GM21381 (cell line): Measurements from ENCODE around the gene ALCAM.

ENCODE experiments used
- ATAC-seq: cut with Tn5 transposase; IDR thresholded peaks from one replicate; pipeline ENCODE4 v1.9.1; 2021; ENCODE audit warnings: mild to moderate bottlenecking, moderate library complexity; ENCODE audit not compliant: unreplicated experiment

ALCAM gene

DNA sequence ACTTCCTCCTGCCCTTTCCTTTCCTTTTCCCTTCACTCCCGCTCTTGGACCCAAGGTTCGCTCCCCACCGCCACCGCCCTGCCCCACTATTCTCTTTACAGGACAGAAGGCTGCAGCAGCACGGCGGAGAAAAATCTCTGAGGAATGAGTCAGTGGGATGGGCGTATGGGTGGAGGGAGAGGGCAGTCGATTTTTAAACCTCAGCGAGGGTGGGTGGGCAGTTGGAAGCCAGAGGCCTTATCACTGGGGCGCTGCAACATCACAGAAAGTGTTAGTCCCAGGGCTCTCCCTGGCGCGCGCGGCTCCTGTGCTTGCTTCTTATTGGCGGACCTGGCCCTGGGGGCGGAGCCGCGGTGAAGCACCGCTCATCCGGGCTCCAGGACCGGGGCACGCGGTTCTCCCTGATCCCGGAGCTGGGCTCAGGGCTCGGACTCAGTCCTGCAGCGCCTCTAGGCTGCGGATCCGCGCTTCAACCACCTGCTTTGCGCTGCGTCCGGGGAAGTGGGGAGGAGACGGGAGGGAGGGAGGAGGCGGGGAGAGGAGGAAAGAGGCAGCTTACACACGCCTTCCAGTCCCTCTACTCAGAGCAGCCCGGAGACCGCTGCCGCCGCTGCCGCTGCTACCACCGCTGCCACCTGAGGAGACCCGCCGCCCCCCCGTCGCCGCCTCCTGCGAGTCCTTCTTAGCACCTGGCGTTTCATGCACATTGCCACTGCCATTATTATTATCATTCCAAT lies at the start of gene ALCAM:
TSS of gene ALCAM (plus strand) at position 584 of the 737 bp plus-strand sequence.
- ATAC-seq: peak; percentile 56

DNA sequence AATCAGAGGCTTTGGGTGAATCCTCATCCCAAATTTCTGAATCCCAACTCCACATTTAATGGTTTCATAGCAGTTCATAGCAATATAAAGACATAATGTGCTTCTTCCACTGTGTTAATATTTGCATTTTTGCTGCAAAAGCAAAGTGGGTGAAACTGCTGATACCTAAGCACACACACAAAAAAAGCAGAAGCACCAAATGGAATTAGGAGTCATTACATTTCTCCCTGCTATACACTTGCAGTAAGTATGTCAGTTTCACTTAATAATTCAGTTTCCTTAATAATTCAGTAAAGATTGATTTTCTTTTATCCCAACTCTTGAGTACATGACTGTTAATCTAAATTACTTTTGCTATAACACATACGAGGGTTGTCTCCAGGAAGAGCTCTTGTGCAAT lies 48.9 kb upstream of the ALCAM start:
- ATAC-seq: no peak

DNA sequence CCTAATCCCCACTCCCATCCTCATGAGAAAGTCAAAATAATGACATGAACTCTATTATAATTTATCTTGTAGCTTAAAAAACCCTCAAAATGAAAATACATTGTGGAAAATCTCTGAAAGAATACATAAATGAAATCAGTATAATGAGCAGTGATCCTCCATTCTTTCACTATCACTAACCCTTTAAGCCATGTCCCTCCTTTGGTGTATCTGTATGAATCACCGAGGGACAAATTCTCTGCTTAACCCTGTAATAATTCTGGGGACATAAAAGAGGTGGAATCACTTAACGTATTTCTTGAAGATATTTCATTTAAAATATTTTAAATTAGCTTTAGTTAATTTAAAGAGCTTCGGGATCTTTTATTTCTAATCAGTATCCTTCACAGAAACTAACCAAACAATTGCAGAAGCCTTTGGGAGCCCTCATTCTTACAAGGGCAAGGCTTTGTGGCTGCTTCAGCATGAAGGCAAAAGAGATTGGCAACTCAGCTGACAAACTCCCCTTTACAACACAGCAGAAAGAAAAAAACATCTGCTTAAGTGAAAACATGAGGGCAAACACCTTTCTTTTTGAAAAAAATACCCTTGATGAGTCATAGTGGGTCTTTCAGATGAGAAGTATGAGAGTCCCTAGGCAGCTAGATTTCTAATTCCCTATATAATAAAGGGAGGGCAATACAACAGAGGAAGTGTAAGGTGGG lies 44.0 kb upstream of the ALCAM start:
- peak; percentile 96 for ATAC-seq

DNA sequence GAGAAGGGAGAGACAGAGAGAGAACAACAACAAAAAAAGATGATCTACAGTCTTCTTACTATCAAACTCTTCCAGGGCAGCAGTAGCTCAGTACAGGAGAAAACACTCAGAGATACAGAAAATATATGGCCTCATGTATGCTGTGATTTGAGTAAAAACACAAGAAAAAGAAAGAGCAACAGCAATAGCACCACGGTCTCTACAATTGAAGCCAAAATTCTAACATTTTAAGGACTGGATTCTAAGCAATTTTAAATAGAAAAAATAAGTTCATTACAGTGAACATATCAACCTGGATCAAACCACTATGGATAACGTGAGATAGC lies 43.5 kb upstream of the ALCAM start:
- no peak for ATAC-seq

DNA sequence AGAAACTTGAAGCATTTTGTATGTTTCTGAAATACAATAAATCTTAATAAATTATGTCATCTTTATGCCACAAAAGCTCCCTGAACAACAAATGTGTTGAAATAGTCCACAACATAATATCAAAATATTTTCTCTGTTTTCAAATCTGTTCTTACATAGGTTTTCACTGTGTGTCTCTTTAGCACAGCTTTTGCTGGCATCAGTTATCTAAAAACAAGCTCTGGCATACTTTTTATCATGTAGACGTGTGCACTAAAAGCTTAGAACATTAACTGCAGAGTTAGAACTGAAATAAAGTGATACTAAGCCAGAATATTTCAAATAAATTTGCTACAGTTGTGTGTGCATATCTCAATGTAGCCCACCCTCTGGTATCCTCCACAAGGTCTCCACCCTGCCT lies 41.8 kb upstream of the ALCAM start:
- no peak for ATAC-seq

DNA sequence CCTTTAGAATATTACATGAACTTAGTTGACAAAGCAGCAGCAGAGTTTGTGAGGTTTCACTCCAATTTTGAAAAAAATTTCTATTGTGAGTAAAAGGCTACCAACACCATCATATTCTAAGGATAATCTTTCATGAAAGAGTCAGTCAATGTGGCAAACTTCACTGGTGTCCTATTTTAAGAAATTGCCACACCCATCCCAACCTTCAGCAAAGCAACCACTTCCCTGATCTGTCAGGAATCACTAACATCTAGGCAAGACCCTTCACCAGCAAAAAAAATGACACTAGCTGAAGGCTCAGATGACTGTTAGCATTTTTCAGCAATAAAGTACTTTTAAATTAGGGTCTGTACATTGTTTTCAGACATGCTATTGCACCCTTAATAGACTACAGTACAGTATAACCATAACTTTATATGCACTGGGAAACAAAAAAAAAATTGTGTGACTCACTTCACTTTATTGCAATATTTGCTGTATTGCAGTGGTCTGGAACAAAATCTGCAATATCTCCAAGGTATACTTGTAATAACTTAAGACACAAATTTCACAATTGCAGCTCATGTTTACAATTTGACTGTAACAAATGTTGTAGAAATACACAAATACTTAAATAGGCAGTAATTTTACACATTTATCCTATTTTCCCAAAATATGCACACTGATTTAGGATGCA lies 38.9 kb upstream of the ALCAM start:
- ATAC-seq: no peak

DNA sequence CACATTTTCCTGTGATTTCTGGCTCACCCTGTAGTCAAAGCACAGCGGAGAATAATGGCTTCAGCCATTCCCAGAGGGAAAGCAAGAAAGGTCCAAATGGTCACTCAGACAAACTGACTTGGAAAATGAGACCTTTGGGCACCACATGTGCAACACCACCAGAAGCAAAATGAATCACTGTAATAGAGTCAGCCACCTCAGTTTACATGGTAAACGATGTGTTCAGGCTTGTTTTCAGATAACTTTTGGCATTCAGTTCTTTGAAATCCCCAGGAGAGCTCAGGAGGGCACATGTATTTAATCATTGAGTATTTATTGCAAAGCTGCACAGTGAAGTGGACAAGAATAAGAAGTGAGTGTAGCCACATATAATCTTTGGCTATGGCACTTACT lies 38.4 kb upstream of the ALCAM start:
- ATAC-seq: no peak

DNA sequence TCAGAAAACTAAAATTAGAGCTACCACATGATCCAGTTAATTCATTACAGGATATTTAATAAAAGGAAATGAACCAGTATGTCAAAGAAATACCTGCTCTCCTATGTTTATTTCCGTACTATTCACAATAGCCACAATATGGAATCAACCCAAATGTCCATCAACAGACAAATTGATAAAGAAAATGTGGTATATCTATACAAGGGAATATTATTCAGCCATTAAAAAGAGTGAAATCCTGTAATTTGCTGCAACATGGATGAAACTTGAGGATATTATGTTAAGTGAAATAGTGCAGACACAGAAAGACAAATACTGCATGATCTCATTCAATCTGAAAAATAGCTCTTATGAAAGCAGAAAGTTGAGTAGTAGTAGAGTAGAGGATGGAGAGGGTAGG lies 33.7 kb upstream of the ALCAM start:
- no peak for ATAC-seq

DNA sequence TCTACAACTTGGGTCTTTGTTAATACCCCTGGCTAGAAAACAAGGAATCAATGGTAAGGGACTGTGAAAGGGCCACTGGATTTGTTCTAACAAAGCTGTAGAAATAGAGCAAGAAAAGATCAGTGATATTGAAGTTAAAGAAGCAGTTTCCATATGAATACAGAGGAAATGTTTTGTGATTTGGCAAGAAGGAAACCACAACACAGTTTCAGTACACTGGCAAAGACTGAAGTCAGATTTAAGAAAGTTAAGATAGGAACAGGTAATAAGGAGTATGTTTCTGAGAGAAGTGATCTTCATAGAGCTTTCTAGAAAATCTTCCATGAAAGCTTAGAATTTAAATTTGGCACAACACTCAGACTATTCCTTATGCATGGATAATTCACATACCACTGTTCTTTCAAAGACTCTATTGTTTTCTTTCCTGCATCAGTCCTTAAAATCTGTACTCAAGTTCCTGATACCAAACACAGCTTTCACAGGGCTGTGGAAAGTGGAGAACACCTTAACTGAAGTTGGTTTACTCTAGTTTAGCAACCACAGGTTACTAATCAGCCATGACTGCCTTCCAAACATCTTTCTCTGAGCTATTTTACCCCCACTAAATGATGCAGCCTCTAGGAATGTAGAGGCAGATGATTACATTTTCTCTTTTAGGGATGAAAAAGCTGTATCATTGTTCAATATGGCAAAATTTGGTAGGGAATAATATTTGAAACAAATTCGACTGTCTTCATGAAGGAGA lies 32.4 kb upstream of the ALCAM start:
- ATAC-seq: peak; percentile 60

DNA sequence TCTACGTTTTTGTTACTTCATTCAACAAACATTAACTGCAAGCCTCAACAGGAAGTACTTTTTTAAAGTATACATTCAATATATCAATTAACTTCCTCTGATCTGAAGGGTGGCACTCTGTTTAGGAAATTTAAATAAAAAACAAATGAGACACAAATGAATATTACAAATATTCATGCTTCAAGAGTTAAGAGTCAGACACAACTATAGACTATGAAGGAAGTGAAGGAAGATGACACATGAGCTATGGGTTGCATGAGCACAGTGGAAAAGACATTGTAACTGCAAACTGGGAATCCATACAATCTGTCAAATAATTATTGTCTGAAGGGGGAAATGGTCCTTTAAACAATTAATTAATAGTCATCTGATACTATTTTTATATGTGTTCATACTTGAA lies 26.8 kb upstream of the ALCAM start:
- no peak for ATAC-seq

DNA sequence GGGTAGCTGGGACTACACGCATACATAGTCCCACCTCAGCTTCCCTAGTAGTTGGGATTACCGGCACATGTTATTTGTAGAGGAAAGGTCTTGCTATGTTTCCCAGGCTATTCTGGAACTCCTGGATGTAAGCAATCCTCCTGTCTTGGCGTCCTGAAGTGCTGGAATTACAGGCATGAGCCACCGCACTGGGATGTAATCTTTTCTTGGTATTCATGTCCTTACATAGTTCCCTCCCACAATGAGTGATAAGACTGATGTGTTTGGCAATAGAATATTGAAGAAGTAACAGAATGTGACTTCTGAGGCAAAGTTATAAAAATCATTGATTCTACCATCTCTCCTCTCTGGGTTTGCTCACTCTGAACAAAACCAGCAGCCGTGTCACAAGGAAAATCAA lies 22.7 kb upstream of the ALCAM start:
- ATAC-seq: no peak

DNA sequence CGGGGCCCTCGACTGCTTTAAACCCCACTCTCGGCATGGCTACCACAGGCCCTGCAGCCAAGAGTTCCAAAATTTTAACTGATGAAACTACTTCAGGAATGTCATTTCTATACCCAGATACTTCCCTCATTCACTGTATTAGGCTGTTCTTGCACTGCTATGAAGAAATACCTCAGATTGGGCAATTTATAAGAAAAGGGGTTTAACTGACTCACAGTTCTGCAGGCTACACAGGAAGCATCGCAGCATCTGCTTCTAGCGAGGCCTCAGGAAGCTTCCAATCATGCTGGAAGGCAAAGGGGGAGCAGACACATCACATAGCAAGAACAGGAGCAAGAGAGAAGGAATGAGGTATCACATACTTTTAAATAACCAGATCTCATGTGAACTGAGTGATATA lies 21.6 kb upstream of the ALCAM start:
- ATAC-seq: no peak

DNA sequence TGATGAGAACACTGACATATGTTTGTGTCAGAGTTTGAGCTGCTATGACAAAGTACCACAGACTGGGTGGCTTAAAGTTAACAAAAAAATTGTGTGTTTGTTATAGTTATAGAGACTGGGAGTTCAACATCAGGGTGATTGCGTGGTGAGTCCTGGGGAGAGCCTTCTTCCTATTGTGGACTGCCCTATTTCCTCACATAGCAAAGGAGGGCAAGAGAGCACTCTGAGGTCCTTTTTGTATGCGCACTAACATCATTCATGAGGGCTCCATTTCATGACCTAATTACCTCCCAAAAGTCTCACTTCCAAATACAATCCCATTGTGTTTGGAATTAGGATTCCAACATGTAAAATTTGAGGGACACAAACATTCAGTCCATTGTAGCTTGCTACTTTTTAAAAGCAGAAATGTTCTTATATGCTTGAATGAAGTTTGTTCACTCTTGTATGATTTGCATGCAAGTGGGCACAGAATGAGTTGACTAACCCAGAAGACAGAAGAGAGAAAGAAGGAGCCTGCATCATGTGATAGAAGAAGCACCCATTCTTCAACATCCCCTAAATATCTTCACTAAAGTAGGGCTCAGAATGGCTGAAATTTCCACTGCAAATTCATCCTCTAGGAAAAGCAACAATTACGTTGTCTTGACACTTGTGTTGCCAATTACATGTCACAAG lies 18.9 kb upstream of the ALCAM start:
- ATAC-seq: peak; percentile 75

DNA sequence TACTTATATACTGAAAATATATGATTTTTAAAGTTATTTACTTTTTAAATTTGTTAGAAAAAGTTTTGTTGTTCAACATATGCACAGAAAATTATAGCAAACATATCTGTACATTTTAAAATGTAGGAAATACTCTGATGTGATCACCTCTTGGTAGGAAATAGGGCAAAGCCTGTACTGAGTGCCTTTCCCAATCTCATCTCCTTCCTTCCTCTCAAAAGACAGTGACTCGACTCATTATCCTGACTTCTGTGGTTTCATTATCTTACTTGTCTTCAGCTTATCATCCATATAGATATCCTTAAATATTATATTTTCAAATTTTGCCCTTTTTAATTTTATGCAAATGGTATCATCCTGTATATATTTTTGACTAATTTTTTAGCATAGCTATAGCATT lies 18.4 kb upstream of the ALCAM start:
- ATAC-seq: no peak

DNA sequence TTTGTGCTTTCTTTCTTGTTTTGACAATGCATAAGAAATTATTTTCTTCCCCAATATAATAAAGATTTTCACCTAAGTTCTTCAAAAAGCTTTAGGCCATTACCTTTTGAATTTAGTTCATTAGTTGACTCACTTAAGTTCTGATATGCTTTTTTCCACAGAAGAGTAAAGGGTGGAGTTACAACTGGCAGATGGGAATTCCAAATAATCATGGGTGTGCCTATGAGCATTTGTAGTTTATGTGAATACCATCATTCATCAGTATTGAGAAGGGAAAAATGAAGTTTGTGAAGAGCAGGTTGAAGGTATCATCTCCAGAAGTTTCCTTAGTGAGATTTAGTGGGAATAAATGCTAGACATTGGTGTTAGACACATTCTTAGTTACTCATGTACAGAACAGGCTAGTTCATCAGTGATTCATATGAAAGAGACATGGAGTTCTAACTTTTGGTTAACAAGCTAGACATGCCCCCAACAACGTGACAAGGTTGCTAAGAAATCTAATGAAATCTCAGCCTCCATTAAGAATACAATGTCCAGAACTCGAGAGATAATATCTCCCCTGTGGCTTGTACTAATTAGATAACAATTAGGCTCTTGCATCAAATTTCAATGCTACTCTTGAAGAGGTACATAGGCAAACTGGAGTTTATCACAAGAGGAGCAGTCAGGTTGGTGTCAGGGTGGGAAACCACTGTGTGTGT lies 16.9 kb upstream of the ALCAM start:
- ATAC-seq: no peak

DNA sequence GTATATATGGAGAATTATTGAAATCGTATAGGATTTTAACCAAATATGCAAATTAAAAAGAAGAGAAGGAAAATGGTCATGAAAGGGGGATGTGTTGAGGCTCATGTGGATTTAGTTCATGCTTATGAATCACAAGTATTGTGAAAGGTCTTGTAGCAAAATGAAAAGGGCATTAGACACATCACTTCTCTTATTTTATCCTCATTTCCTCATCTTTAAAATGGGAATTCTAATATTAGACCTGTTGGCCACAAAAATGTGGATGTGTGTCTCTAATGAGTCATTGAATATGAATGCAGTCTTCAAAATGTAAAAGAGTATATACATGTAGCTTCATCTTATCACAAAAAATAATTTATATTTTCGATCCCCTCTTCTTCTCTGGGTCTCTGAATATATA lies 14.9 kb upstream of the ALCAM start:
- ATAC-seq: no peak

DNA sequence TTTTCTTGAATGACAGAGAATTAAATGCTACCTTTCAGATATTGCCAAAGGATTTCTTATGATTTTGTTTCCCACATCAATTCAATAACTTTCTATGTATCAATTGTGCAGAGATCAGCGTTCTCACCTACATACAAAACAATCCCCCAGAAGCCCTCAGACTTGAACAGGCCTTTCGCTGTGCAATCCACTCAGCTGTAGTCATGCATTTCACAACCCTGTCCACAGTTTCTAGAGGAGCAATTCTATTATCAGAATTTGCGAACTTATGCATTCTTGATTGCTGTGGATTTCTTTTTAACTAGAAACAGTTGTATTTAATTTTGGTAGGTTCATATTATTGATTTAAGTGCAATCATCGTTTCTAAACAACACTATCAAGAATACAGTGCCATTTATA lies 13.7 kb upstream of the ALCAM start:
- no peak for ATAC-seq

DNA sequence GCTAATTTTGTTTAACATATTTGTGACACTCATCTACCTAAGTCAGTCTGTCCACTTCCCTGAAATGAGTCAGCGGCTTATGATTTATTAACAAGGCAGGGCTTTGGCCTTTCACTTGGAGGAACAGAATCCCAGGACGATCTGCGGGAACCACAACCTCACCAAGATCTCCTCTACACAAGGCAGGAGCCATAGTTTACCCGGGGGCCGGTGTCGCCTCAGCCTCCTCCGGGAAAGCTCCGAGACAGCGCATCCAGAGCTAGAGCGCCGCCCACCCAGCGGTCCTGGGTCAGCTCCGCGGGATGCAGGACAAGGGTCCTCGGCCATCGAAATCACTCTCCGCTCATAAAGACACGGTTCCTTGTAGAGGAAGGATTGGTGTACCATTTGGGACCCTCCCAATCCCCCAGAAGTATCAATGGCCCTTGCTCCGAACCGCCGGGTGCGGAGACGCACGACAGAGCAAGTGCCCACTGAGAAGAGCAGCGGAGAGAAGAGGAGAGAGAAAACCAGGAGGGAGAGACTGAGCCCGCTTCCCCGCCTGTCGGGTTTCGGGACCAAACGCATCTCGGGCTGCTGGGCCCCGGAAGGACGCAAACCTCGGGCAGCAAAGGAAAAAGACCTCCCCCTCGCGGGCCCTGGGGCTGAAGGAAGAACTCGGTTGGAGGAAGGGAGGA lies 13.1 kb upstream of the ALCAM start:
- peak; percentile 42 for ATAC-seq

DNA sequence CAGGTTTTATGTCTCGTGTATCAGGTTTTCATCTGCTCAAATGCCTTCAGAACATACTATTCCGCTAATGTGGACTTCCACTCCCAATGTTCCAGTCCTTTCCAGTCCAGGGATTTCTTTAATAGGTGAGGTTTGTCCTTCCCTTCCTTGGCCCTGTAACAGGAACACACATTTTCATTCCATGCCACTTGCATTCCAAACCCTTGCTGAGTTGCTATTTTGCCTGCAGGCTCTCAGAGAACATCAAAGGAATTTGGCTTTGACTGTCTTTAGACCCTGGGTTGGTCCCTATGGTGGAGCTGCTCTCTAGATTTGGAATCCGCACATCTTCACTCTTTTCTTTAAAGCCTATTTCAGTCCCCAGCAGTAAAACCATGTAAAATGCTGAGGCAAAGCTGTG lies 12.3 kb upstream of the ALCAM start:
- ATAC-seq: no peak
